GM12864 (cell line): ENCODE results near the gene STEAP1.
"Not testable (repeated sequence)": the region's sequence is repeated elsewhere in the genome, so short reads cannot be mapped to it uniquely, and the experiment has no call there.

ENCODE experiments used
- DNase-seq: peaks from one replicate; pipeline ENCODE4 v3.0.0-alpha.2; 2011; ENCODE audit warnings: low read depth
- H3K4me3 ChIP-seq: 2 replicates; pipeline ENCODE4 v1.5.1; 2011; ENCODE audit warnings: mild to moderate bottlenecking, low read depth, low read length, control low read depth
- TF ChIP-seq, protein P1 (sequence below): IDR thresholded peaks from 2 replicates; pipeline ENCODE4 v1.5.1; 2011; ENCODE audit warnings: low read depth, mild to moderate bottlenecking, moderate library complexity, low read length, control low read depth, inconsistent platforms; ENCODE audit errors: missing control alignments

The STEAP1 gene

DNA sequence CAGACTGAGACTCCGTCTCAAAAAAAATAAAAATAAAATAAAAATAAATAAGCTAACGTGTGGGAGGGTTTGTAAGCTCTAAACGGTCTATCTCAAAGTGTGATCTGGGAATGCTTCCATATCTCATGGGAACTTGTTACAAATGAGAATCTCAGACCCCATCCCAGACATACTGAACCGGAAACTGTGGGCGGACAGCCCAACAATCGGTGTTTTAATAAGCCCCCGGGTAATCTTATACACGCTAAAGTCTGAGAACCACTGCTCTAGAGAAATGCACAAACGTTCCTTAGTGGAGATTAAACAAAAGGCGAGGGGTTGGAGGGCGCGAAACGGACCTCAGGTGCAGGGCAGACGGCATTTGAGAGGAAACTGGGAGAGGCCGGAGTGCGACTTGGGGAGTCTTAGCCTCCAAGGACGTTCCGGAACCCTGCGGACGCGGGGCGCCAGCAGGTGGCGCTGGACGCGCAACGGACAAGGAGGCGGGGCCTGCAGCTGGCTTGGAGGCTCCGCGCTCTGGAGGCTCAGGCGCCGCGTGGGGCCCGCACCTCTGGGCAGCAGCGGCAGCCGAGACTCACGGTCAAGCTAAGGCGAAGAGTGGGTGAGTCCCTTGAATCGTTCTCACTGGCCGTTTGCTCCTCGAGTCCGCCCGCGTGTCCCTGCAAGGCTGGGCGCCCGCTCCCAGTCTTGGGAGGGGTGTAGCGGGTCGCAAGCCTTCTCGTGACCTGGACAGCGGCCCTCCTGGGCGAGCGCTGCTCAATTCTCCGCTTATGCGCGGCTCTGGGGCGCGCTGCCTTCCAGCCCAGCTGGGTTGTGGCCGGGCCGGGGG lies at the start of gene STEAP1:
STEAP1 (plus strand) TSS at position 527 of the 829 bp plus-strand sequence. CDS start 5,320 bp downstream, outside the sequence.
- TF ChIP-seq, protein P1, sequence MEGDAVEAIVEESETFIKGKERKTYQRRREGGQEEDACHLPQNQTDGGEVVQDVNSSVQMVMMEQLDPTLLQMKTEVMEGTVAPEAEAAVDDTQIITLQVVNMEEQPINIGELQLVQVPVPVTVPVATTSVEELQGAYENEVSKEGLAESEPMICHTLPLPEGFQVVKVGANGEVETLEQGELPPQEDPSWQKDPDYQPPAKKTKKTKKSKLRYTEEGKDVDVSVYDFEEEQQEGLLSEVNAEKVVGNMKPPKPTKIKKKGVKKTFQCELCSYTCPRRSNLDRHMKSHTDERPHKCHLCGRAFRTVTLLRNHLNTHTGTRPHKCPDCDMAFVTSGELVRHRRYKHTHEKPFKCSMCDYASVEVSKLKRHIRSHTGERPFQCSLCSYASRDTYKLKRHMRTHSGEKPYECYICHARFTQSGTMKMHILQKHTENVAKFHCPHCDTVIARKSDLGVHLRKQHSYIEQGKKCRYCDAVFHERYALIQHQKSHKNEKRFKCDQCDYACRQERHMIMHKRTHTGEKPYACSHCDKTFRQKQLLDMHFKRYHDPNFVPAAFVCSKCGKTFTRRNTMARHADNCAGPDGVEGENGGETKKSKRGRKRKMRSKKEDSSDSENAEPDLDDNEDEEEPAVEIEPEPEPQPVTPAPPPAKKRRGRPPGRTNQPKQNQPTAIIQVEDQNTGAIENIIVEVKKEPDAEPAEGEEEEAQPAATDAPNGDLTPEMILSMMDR: peak; percentile 82
- peak; percentile 43 for DNase-seq
- peak within 1 kb of the TSS; percentile 46 for H3K4me3 ChIP-seq

DNA sequence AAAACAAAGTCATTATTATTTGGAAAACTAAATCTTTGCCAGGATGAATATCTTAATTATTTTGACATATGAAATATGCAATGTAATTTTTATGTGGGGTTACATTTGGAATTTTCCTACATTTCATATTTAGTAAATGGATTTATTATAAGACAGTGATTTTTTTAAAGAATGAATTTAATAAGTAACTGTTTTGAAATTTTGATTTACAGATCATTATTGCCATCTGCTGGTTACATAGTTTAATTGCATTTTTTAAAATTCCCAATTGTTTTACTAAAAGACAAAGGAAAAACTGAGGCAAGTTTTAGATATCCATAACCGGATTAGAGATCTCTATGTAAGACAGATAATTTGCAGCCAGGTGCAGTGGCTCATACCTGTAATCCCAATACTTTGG lies 39.3 kb upstream of the STEAP1 start:
- H3K4me3 ChIP-seq, DNase-seq: not testable (repeated sequence)

DNA sequence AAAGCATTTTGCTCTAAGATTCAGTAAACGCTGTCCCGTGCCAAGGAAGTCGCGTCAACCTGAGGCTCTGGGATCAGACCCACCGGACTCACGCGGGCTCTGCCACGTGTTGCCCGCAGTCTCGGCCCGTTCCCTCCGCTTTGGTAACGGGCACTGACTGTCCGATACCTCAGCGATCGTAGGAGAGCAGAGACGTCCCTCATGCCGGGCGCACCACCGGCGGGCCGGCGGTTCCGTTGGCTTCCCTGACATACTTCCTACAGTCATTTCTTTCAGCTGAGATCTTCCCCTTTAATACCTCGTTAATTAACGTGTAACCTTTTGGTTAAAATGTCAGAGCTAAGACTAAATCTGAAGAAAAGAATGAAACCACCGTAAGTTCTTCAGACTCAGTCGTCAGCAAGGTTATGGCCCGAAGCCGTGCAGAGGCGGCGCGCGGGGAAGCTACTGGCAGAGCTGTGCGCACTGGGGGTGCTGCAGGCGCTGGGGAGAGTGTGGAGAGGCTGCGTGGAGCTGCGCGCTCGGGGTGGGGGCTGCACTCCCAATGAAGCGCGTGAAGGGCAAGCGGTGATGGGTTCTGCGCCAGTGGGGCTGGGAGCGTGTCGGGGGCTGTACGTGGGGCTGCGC lies 35.6 kb upstream of the STEAP1 start:
- DNase-seq, H3K4me3 ChIP-seq: not testable (repeated sequence)

DNA sequence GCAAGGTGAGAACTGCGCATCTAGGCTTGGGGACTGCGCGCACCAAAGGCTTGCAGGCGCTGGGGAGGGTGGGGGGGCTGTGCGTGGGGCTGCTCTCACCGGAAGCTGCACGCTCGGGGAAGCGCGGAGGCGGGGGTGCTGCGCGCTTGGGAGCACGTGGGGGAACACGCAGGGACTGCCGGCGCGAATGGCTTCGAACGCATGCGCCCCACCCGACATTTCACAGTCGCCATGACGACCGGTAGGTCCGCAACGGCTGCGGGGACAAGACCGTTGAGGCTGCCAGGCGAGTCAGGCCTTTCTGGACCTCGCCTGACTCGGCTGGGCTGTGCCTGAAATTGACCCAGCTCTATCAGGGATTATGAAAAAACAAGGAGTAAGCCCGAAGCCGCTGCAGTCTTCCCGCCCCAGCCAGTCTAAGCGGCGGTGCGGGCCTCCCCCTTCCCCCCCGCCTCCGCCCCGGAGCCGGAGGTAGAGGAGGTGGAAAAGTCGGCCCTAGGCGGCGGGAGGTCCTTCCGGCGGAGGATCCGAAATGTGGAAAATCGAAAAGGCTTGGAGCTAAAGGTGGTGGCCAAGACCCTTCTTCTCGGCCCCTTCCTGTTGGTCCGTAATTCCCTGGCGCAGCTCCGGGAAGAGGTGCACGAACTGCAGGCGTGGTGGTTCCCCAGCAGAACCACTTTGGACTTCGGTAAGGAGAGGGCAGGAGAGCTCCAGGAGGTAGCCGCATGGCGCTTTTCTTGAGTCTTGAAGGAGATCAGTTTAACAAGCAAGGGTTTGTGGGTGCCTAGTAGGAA lies 34.9 kb upstream of the STEAP1 start:
- TF ChIP-seq, protein P1: no peak
- H3K4me3 ChIP-seq: no peak overlapping the region
- DNase-seq: no peak

DNA sequence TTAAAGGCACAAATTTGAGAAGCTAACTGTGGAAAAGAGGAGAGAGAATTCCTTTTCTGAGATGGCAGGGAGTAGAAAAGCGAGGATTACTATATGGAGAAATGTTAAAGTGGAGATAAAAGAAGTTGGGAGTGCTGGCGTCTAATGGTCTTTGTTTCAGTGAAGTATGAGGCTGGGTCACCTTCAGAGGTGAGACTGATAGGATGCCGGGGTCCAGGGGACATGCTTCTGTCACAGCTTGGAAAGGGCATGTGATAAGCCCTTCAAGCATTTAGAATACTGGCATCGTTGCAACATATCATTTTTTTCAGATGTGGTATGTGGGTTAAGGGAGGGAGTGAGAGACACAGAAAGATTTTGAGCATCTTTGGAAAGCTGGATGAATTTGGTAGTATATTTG lies 34.1 kb upstream of the STEAP1 start:
- DNase-seq, H3K4me3 ChIP-seq: not testable (repeated sequence)

DNA sequence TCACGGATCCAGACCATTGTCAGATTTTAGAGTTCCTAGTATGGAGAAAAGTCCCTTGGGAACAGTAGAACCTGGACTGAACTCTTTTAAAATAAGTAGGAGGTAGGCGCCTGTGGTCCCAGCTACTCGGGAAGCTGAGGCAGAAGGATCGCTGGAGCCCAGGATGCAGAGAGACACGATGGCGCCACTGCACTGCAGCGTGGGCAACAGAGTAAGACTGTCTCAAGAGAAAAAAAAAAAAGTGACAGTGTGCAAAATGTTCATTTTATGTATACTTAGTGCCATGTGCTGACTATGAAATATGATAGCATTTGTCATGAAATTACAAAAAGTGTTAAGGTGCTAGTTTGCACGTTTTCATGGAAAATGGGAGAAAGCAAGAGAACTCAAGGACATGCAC lies 22.5 kb upstream of the STEAP1 start:
- DNase-seq: not testable (repeated sequence)

DNA sequence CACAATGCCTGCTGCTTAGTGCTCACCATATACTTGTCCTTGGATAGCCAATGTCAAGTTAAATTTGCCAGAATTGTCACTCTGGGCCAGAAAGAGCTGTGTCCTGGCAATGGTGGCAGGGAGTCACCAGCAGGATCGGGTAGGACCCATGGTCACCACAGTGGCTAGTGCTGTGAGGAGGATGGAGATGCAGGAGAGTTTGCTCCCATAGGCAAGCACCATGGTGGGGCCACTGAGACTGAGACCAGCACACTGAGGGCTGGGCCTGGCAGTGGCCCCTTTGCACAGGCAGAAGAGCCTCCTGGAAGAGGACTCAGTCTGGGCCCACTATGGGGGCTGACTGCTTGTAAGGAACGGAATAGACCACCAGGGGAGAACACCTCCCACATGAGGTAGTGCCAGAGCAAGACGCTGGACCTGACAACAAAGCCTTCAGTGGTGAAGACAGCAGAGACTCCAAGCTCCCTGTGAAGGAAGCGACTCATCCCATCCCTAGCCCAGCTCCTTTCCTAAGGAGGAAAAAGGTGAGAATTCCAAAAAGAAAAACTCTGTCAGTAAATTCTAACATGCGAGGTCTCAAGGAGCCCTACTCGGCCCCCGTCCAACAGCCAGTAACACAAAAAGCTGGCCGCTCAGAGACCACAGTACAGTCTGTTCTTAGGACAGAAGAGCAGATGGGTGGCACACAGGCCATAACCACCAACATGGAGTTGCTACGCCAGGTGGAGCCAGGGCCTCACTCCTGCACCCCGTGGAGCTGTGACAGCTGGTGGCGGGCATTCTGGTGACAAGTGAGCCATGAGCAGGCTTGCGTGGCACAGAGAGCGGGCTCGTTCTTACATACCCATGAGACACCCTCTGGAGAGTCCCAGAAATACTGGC lies 6.9 kb upstream of the STEAP1 start:
- DNase-seq, H3K4me3 ChIP-seq: not testable (repeated sequence)

More for the DNA sequence above, 22.5 kb upstream of the STEAP1 start:
- H3K4me3 ChIP-seq: not testable (repeated sequence)

DNA sequence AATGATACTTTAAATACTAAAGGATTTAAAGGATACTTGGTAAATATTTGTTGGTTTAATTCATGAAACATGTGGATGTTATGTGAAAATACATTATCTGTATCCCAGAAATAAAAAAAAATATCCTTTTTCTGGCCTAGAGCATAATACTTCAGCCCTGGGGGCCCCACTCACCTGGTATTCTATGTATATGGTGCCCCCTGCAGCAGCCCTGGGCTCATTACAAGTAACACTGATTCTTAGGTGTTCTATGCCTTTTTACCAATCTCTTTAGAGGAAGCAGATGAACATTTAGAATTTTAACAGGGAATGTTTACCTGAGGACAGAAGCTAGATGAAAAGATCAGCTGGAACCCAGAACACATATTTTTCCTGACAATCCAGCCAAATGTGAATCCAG lies 4.8 kb upstream of the STEAP1 start:
- TF ChIP-seq, protein P1: peak; percentile 23
- H3K4me3 ChIP-seq, DNase-seq: not testable (repeated sequence)

DNA sequence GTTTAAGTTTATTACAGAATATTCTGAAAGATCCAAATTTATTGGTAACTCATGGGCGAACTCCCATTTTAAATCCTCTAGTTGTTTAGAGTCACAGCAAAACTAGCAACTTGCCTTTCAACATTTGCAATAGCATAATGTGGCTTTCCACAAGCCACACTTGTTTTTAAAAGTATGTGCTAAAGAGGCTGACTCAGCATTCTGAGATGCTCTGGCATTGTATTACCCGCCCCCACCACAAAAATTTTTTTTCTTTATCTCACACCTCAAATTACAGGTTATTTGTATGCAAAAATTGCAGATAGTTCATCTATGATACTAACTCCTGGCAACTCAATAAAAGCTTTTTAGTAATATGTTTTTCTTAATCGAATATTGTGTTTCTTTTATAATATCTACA lies 2.4 kb upstream of the STEAP1 start:
- not testable (repeated sequence) for DNase-seq, H3K4me3 ChIP-seq
